Panc1 (cell line): Measurements from ENCODE around the gene LINGO3.

Experiments
- CTCF ChIP-seq: fragments of 450-650 bp; IDR thresholded peaks from 2 replicates; pipeline ENCODE4 v1.5.1; 2017; ENCODE audit warnings: mild to moderate bottlenecking
- POLR2AphosphoS5 ChIP-seq: IDR thresholded peaks from 2 replicates; pipeline ENCODE4 v1.6.1; 2012; ENCODE audit warnings: mild to moderate bottlenecking, low read depth, low read length, moderate library complexity
- SIN3A ChIP-seq: IDR thresholded peaks from 2 replicates; pipeline ENCODE4 v1.6.1; 2012; ENCODE audit warnings: low read depth, mild to moderate bottlenecking, low read length, moderate library complexity, borderline replicate concordance; ENCODE audit not compliant: insufficient read depth

- TF ChIP-seq CTCF (no peak), SIN3A (peak; percentile 91), POLR2AphosphoS5 (peak; percentile 99)
Observed at GRCh38 chr19:2269244-2270156, 38.5 kb downstream of the LINGO3 start.
